ENCODE measurements around the gene SEL1L. TPM values are rescaled to one million over a fixed set of nuclear protein-coding genes. Genes with fewer than 3 reads are reported as not detected.

SEL1L gene
- total RNA-seq, 1 donor from 2014 or later, result 28.0 TPM

- no peak overlapping the region for H3K27ac ChIP-seq
These were observed 479 bp downstream of the SEL1L start for GRCh38 chr14:81533212-81533535.

GRCh38 chr14:81529391-81529790 lies 4.3 kb downstream of the SEL1L start:
- H3K36me3 Mint-ChIP-seq, result peaks cover 8% of the 10 kb centered on the region

More at GRCh38 chr14:81533212-81533535, 479 bp downstream of the SEL1L start:
- peak overlapping the region; percentile 89 for H3K4me2 ChIP-seq
- H3K79me2 ChIP-seq (ENCODE audit: low read depth), result peaks cover 41% of the 10 kb centered on the region
- Mint-ChIP-seq H3K27ac (peak overlapping the region; percentile 58), H3K9me3 (peaks cover 5% of the 10 kb centered on the region), H3K27me3 (ENCODE audit: insufficient read depth, low read depth) (no peaks in the 10 kb centered on the region), H3K4me3 (peak overlapping the region; percentile 95), H3K36me3 (no peaks in the 10 kb centered on the region), H3K4me1 (peaks cover 7% of the 10 kb centered on the region)
- peak overlapping the region; percentile 89 for H3K4me3 ChIP-seq
- peaks cover 18% of the 10 kb centered on the region for H4K20me1 ChIP-seq (ENCODE audit: low read depth)
- H2AFZ ChIP-seq (replicated peaks), result peak overlapping the region; percentile 20
- H3K9ac ChIP-seq, result peak overlapping the region; percentile 89
- H3K4me1 ChIP-seq, result peaks cover 7% of the 10 kb centered on the region
- TF ChIP-seq EZH2phosphoT487 (IDR thresholded peaks at IDR 0.05), result no peak
- TF ChIP-seq CTCF (IDR thresholded peaks at IDR 0.05), result no peak
- TF ChIP-seq EZH2 (IDR thresholded peaks at IDR 0.05), result no peak
- no peaks in the 10 kb centered on the region for H3F3A ChIP-seq (ENCODE audit: low read depth)
- H3K36me3 ChIP-seq, result no peaks in the 10 kb centered on the region
- H3K9me3 ChIP-seq (ENCODE audit: low read depth), result no peaks in the 10 kb centered on the region
- H3K27me3 ChIP-seq, result no peaks in the 10 kb centered on the region
- no peak for DNase-seq (ENCODE audit: low spot score)

GRCh38 chr14:81525129-81525528 lies 8.5 kb downstream of the SEL1L start:
- H4K20me1 ChIP-seq (ENCODE audit: low read depth), result peaks cover 3% of the 10 kb centered on the region
- no peak overlapping the region for H2AFZ ChIP-seq (replicated peaks)
- no peaks in the 10 kb centered on the region for H3K4me1 ChIP-seq
- DNase-seq (ENCODE audit: low spot score), result no peak
- no peaks in the 10 kb centered on the region for H3K9me3 Mint-ChIP-seq
- H3K36me3 ChIP-seq, result peaks cover 7% of the 10 kb centered on the region
- H3K79me2 ChIP-seq (ENCODE audit: low read depth), result peaks cover 17% of the 10 kb centered on the region
- H3K27me3 Mint-ChIP-seq (ENCODE audit: insufficient read depth, low read depth), result no peaks in the 10 kb centered on the region
- no peak overlapping the region for H3K27ac Mint-ChIP-seq
- H3K4me3 Mint-ChIP-seq, result no peak overlapping the region
- peaks cover 12% of the 10 kb centered on the region for H3K36me3 Mint-ChIP-seq
- no peak overlapping the region for H3K4me3 ChIP-seq
- H3K4me1 Mint-ChIP-seq, result peaks cover 7% of the 10 kb centered on the region
- TF ChIP-seq CTCF (IDR thresholded peaks at IDR 0.05), result no peak
- TF ChIP-seq EZH2phosphoT487 (IDR thresholded peaks at IDR 0.05), result no peak
- no peak for TF ChIP-seq EZH2 (IDR thresholded peaks at IDR 0.05)
- H3K4me2 ChIP-seq, result no peak overlapping the region
- no peaks in the 10 kb centered on the region for H3F3A ChIP-seq (ENCODE audit: low read depth)
- no peaks in the 10 kb centered on the region for H3K9me3 ChIP-seq (ENCODE audit: low read depth)
- no peak overlapping the region for H3K9ac ChIP-seq
- no peak overlapping the region for H3K27ac ChIP-seq
- H3K27me3 ChIP-seq, result no peaks in the 10 kb centered on the region

More at GRCh38 chr14:81529391-81529790, 4.3 kb downstream of the SEL1L start:
- Histone ChIP-seq H3K4me3 (no peak overlapping the region), H3K4me2 (no peak overlapping the region), H3F3A (ENCODE audit: low read depth) (no peaks in the 10 kb centered on the region), H3K9ac (peak overlapping the region; percentile 19), H3K79me2 (ENCODE audit: low read depth) (peaks cover 44% of the 10 kb centered on the region), H2AFZ (replicated peaks) (no peak overlapping the region), H3K4me1 (peaks cover 7% of the 10 kb centered on the region), H3K27me3 (no peaks in the 10 kb centered on the region), H3K9me3 (ENCODE audit: low read depth) (no peaks in the 10 kb centered on the region), H4K20me1 (ENCODE audit: low read depth) (peaks cover 18% of the 10 kb centered on the region), H3K36me3 (peaks cover 7% of the 10 kb centered on the region), H3K27ac (no peak overlapping the region)
- TF ChIP-seq EZH2phosphoT487 (IDR thresholded peaks at IDR 0.05) (no peak), CTCF (IDR thresholded peaks at IDR 0.05) (no peak), EZH2 (IDR thresholded peaks at IDR 0.05) (no peak)
- DNase-seq (ENCODE audit: low spot score), result no peak
- Mint-ChIP-seq H3K9me3 (no peaks in the 10 kb centered on the region), H3K4me1 (peaks cover 7% of the 10 kb centered on the region), H3K27ac (no peak overlapping the region), H3K4me3 (no peak overlapping the region), H3K27me3 (ENCODE audit: insufficient read depth, low read depth) (no peaks in the 10 kb centered on the region)

Data from neural progenitor cell (in vitro differentiated cells).